ENCODE data around the gene NRXN3.

- no peak for TF ChIP-seq EZH2 (IDR thresholded peaks at IDR 0.05; ENCODE audit: low read length, unreplicated experiment)
- no peak for TF ChIP-seq CTCF (conservative IDR thresholded peaks at IDR 0.05; ENCODE audit: low read depth, low read length)
- no peak for TF ChIP-seq EZH2phosphoT487 (IDR thresholded peaks at IDR 0.05; ENCODE audit: borderline replicate concordance, low read length)
These were observed 1651.9 kb downstream of the NRXN3 start for GRCh38 chr14:79822034-79822433.
